HG03354 (cell line): Measurements from ENCODE around the gene NTS.

Experiments
- ATAC-seq: cut with Tn5 transposase; IDR thresholded peaks from one replicate; pipeline ENCODE4 v1.9.1; 2021; ENCODE audit warnings: mild to moderate bottlenecking; ENCODE audit not compliant: unreplicated experiment, poor library complexity, severe bottlenecking

NTS gene

GRCh38 chr12:85874031-85874461, at the start of gene NTS:
NTS (plus strand) TSS chr12:85874295; CDS start chr12:85874404, 109 bp downstream.
- peak; percentile 97 for ATAC-seq

- ATAC-seq = no peak
These were observed 48.3 kb upstream of the NTS start for GRCh38 chr12:85825746-85826145.

GRCh38 chr12:85828576-85828975, 45.5 kb upstream of the NTS start:
- ATAC-seq = no peak

GRCh38 chr12:85829391-85829790, 44.7 kb upstream of the NTS start:
- no peak for ATAC-seq

GRCh38 chr12:85831327-85831990, 42.6 kb upstream of the NTS start:
- ATAC-seq = no peak

GRCh38 chr12:85833579-85833978, 40.5 kb upstream of the NTS start:
- ATAC-seq = no peak

GRCh38 chr12:85834378-85834777, 39.7 kb upstream of the NTS start:
- ATAC-seq = no peak

GRCh38 chr12:85835426-85836196, 38.5 kb upstream of the NTS start:
- no peak for ATAC-seq

- ATAC-seq = peak; percentile 49
These were observed 37.7 kb upstream of the NTS start, which contains the start of gene RASSF9 for GRCh38 chr12:85836197-85837090. RASSF9 (minus strand) TSS chr12:85836409; CDS start chr12:85836201, 208 bp downstream.

- no peak for ATAC-seq
These were observed 30.3 kb upstream of the NTS start for GRCh38 chr12:85843606-85844310.

GRCh38 chr12:85849344-85849743, 24.8 kb upstream of the NTS start:
- ATAC-seq = no peak

- no peak for ATAC-seq
These were observed 18.8 kb upstream of the NTS start for GRCh38 chr12:85855305-85855704.

GRCh38 chr12:85856966-85857365, 17.1 kb upstream of the NTS start:
- no peak for ATAC-seq

GRCh38 chr12:85865890-85866289, 8.2 kb upstream of the NTS start:
- ATAC-seq = no peak

GRCh38 chr12:85866986-85867776, 6.9 kb upstream of the NTS start:
- ATAC-seq = peak; percentile 98

GRCh38 chr12:85872497-85873091, 1.5 kb upstream of the NTS start:
- ATAC-seq = peak; percentile 74

- ATAC-seq = no peak
These were observed 3.4 kb downstream of the NTS start for GRCh38 chr12:85877459-85877858.

GRCh38 chr12:85883763-85884162, 9.7 kb downstream of the NTS start:
- no peak for ATAC-seq
